Trophoblast cell (in vitro differentiated cells and primary cell): ENCODE results near the gene ZNF487.

ENCODE experiments used
- DNase-seq, 2 donors: peaks; one replicate each; pipeline ENCODE4 v3.0.0-alpha.2; 2016
- H2AFZ ChIP-seq: 2 replicates; pipeline ENCODE4 v1.6.1; 2013; ENCODE audit warnings: low read length, moderate library complexity, mild to moderate bottlenecking; ENCODE audit not compliant: insufficient read depth, poor library complexity
- H2AK5ac ChIP-seq: 2 replicates; pipeline ENCODE4 v1.6.1; 2013; ENCODE audit warnings: mild to moderate bottlenecking, low read length
- H2BK120ac ChIP-seq: 2 replicates; pipeline ENCODE4 v1.6.1; 2013; ENCODE audit warnings: low read length, mild to moderate bottlenecking, moderate library complexity; ENCODE audit not compliant: insufficient read depth, poor library complexity
- H2BK12ac ChIP-seq: 2 replicates; pipeline ENCODE4 v1.6.1; 2013; ENCODE audit warnings: mild to moderate bottlenecking, low read length, moderate library complexity
- H2BK5ac ChIP-seq: 2 replicates; pipeline ENCODE4 v1.6.1; 2013; ENCODE audit warnings: low read length, low read depth, moderate library complexity, mild to moderate bottlenecking; ENCODE audit not compliant: poor library complexity
- H3K14ac ChIP-seq: 2 replicates; pipeline ENCODE4 v1.6.1; 2013; ENCODE audit warnings: mild to moderate bottlenecking, low read length
- H3K18ac ChIP-seq: 2 replicates; pipeline ENCODE4 v1.6.1; 2013; ENCODE audit warnings: mild to moderate bottlenecking, low read length
- H3K23ac ChIP-seq: 2 replicates; pipeline ENCODE4 v1.6.1; 2013; ENCODE audit warnings: low read length
- H3K27ac ChIP-seq: 2 replicates; pipeline ENCODE4 v1.5.1; 2013; ENCODE audit warnings: low read depth, mild to moderate bottlenecking, inconsistent platforms, low read length, moderate library complexity
- H3K27me3 ChIP-seq: 2 replicates; pipeline ENCODE4 v1.6.1; 2013; ENCODE audit warnings: inconsistent platforms, mild to moderate bottlenecking, low read length, moderate library complexity; ENCODE audit not compliant: insufficient read depth
- H3K36me3 ChIP-seq, 2 experiments: 1 replicate in 1 of 2; 2 replicates in 1 of 2; pipeline ENCODE4 v1.6.1; 2013; ENCODE audit warnings: low read length in 2 of 2, mild to moderate bottlenecking in 2 of 2, moderate library complexity in 1 of 2; ENCODE audit not compliant: insufficient read depth in 2 of 2, control insufficient read depth in 1 of 2
- H3K4ac ChIP-seq: 2 replicates; pipeline ENCODE4 v1.6.1; 2013; ENCODE audit warnings: low read depth, mild to moderate bottlenecking, low read length, moderate library complexity
- H3K4me1 ChIP-seq, 2 experiments: 1 replicate in 1 of 2; 2 replicates in 1 of 2; pipeline ENCODE4 v1.6.1; 2013; ENCODE audit warnings: low read length in 2 of 2, mild to moderate bottlenecking in 2 of 2, moderate library complexity in 1 of 2; ENCODE audit not compliant: insufficient read depth in 2 of 2, control insufficient read depth in 1 of 2
- H3K4me2 ChIP-seq: 2 replicates; pipeline ENCODE4 v1.6.1; 2013; ENCODE audit warnings: inconsistent platforms, mild to moderate bottlenecking, low read length, moderate library complexity
- H3K4me3 ChIP-seq: 2 replicates; pipeline ENCODE4 v1.5.1; 2013; ENCODE audit warnings: mild to moderate bottlenecking, low read depth, low read length, inconsistent platforms
- H3K79me1 ChIP-seq: one replicate; pipeline ENCODE4 v1.6.1; 2013; ENCODE audit warnings: low read length
- H3K79me2 ChIP-seq: 2 replicates; pipeline ENCODE4 v1.6.1; 2013; ENCODE audit warnings: low read length, mild to moderate bottlenecking; ENCODE audit not compliant: control insufficient read depth, insufficient read depth, poor library complexity
- H3K9ac ChIP-seq: 2 replicates; pipeline ENCODE4 v1.6.1; 2013; ENCODE audit warnings: mild to moderate bottlenecking, low read length
- H3K9me3 ChIP-seq: 2 replicates; pipeline ENCODE4 v1.6.1; 2013; ENCODE audit warnings: low read depth, mild to moderate bottlenecking, control low read depth, inconsistent platforms, low read length; ENCODE audit not compliant: insufficient read depth
- H4K12ac ChIP-seq: 2 replicates; pipeline ENCODE4 v1.6.1; 2013; ENCODE audit warnings: low read depth, mild to moderate bottlenecking, low read length, moderate library complexity
- H4K8ac ChIP-seq: 2 replicates; pipeline ENCODE4 v1.6.1; 2013; ENCODE audit warnings: low read depth, mild to moderate bottlenecking, low read length, moderate library complexity
- H4K91ac ChIP-seq: one replicate; pipeline ENCODE4 v1.6.1; 2013; ENCODE audit warnings: low read depth, mild to moderate bottlenecking, low read length, moderate library complexity
- WGBS: extraction: QIAGEN DNeasy Blood & Tissue Kit; methylation state at CpG from one replicate; pipeline ENCODE4 v1.1.7; 2013; ENCODE audit warnings: missing lambda C conversion rate; ENCODE audit not compliant: insufficient read length, insufficient coverage; ENCODE audit errors: extremely low coverage; 5-methylcytosine and 5-hydroxymethylcytosine counted together

ZNF487 gene

GRCh38 chr10:43402176-43402575, 34.7 kb upstream of the ZNF487 start:
- no peak overlapping the region for H3K4ac ChIP-seq
- WGBS = no CpG with 5 or more reads among the region's 4 CpGs

GRCh38 chr10:43402880-43403452, 33.9 kb upstream of the ZNF487 start:
- Histone ChIP-seq H3K4me1 (peaks cover 15 to 31% of the 10 kb centered on the region in 2 experiments), H3K27ac (no peak overlapping the region), H3K4me2 (no peak overlapping the region), H2BK12ac (no peak overlapping the region), H4K12ac (no peak overlapping the region), H4K8ac (no peak overlapping the region), H3K18ac (no peak overlapping the region), H3K14ac (no peak overlapping the region), H3K4ac (peak overlapping the region; percentile 84), H3K36me3 (peaks cover 4 to 10% of the 10 kb centered on the region in 2 experiments), H2BK120ac (no peak overlapping the region), H3K9me3 (no peaks in the 10 kb centered on the region), H3K9ac (no peak overlapping the region), H4K91ac (no peak overlapping the region), H2AK5ac (no peak overlapping the region), H3K79me1 (peaks cover 12% of the 10 kb centered on the region), H2BK5ac (no peak overlapping the region), H3K27me3 (no peaks in the 10 kb centered on the region), H2AFZ (no peak overlapping the region), H3K79me2 (peaks cover 34% of the 10 kb centered on the region), H3K23ac (no peak overlapping the region), H3K4me3 (no peak overlapping the region)
- DNase-seq = no peak
- no CpG with 5 or more reads among the region's 7 CpGs for WGBS

More at GRCh38 chr10:43402176-43402575, 34.7 kb upstream of the ZNF487 start:
- H4K8ac ChIP-seq = no peak overlapping the region
- no peak overlapping the region for H3K9ac ChIP-seq
- H3K14ac ChIP-seq = no peak overlapping the region
- H2BK12ac ChIP-seq = no peak overlapping the region
- no peak overlapping the region for H3K4me2 ChIP-seq
- no peak overlapping the region for H2BK5ac ChIP-seq
- peaks cover 16 to 32% of the 10 kb centered on the region in 2 experiments for H3K4me1 ChIP-seq
- peaks cover 4 to 10% of the 10 kb centered on the region in 2 experiments for H3K36me3 ChIP-seq
- H2AK5ac ChIP-seq = no peak overlapping the region
- H3K79me1 ChIP-seq = peaks cover 8% of the 10 kb centered on the region
- H2AFZ ChIP-seq = no peak overlapping the region
- no peak overlapping the region for H4K12ac ChIP-seq
- peak overlapping the region; percentile 0 for H3K27ac ChIP-seq
- H3K79me2 ChIP-seq = peaks cover 30% of the 10 kb centered on the region
- no peaks in the 10 kb centered on the region for H3K27me3 ChIP-seq
- H4K91ac ChIP-seq = no peak overlapping the region
- DNase-seq = peak in 1 of 2 donors; percentile 38
- H2BK120ac ChIP-seq = no peak overlapping the region
- H3K18ac ChIP-seq = no peak overlapping the region
- H3K4me3 ChIP-seq = no peak overlapping the region
- H3K23ac ChIP-seq = no peak overlapping the region
- no peaks in the 10 kb centered on the region for H3K9me3 ChIP-seq

- no CpG with 5 or more reads among the region's 14 CpGs for WGBS
Measured at GRCh38 chr10:43403911-43404703, 32.8 kb upstream of the ZNF487 start.

GRCh38 chr10:43404704-43405084, 32.2 kb upstream of the ZNF487 start:
- Histone ChIP-seq H3K36me3 (peaks cover 4 to 10% of the 10 kb centered on the region in 2 experiments), H3K23ac (no peak overlapping the region), H2BK5ac (no peak overlapping the region), H4K12ac (no peak overlapping the region), H3K79me2 (peaks cover 35% of the 10 kb centered on the region), H3K9ac (no peak overlapping the region), H2AFZ (no peak overlapping the region), H3K18ac (no peak overlapping the region), H3K27me3 (no peaks in the 10 kb centered on the region), H2BK120ac (no peak overlapping the region), H2BK12ac (no peak overlapping the region), H3K27ac (no peak overlapping the region), H3K4me3 (no peak overlapping the region), H3K9me3 (no peaks in the 10 kb centered on the region), H3K14ac (no peak overlapping the region), H2AK5ac (no peak overlapping the region), H3K4ac (peak overlapping the region; percentile 86), H3K79me1 (peaks cover 20% of the 10 kb centered on the region), H3K4me2 (peak overlapping the region; percentile 16), H4K8ac (no peak overlapping the region), H4K91ac (no peak overlapping the region), H3K4me1 (peaks cover 8 to 20% of the 10 kb centered on the region in 2 experiments)
- no CpG with 5 or more reads among the region's 6 CpGs for WGBS
- DNase-seq = no peak

More at GRCh38 chr10:43403911-43404703, 32.8 kb upstream of the ZNF487 start:
- peaks cover 15% of the 10 kb centered on the region for H3K79me1 ChIP-seq
- H3K9me3 ChIP-seq = no peaks in the 10 kb centered on the region
- H2BK5ac ChIP-seq = no peak overlapping the region
- H3K36me3 ChIP-seq = peaks cover 4 to 10% of the 10 kb centered on the region in 2 experiments
- peaks cover 31% of the 10 kb centered on the region for H3K79me2 ChIP-seq
- no peak overlapping the region for H2AK5ac ChIP-seq
- H2BK12ac ChIP-seq = no peak overlapping the region
- H2BK120ac ChIP-seq = no peak overlapping the region
- H4K91ac ChIP-seq = no peak overlapping the region
- H3K27ac ChIP-seq = no peak overlapping the region
- H4K12ac ChIP-seq = no peak overlapping the region
- no peak overlapping the region for H4K8ac ChIP-seq
- H3K4me2 ChIP-seq = no peak overlapping the region
- no peak overlapping the region for H3K14ac ChIP-seq
- H3K18ac ChIP-seq = no peak overlapping the region
- no peak for DNase-seq
- peaks cover 7 to 22% of the 10 kb centered on the region in 2 experiments for H3K4me1 ChIP-seq
- H2AFZ ChIP-seq = no peak overlapping the region
- no peak overlapping the region for H3K23ac ChIP-seq
- no peak overlapping the region for H3K9ac ChIP-seq
- H3K27me3 ChIP-seq = no peaks in the 10 kb centered on the region
- H3K4me3 ChIP-seq = no peak overlapping the region
- peak overlapping the region; percentile 30 for H3K4ac ChIP-seq
